H1 (cell line): ENCODE measurements around the gene NBEA.

Experiments used
- ATF3 ChIP-seq: IDR thresholded peaks from 2 replicates; pipeline ENCODE4 v1.6.1; 2011; ENCODE audit warnings: low read depth, mild to moderate bottlenecking, low read length; ENCODE audit not compliant: insufficient read depth
- BRCA1 ChIP-seq: IDR thresholded peaks from 2 replicates; pipeline ENCODE4 v1.6.1; 2012; ENCODE audit warnings: low read depth, low read length, improper control_type of control experiment
- CTCF ChIP-seq, 3 experiments: IDR thresholded peaks; 1 replicate in 2 of 3; 2 replicates in 1 of 3; pipeline versions ENCODE4 v1.5.1 to v1.6.1; 2011; ENCODE audit warnings: low read length in 3 of 3, mild to moderate bottlenecking in 3 of 3, inconsistent platforms in 2 of 3, low read depth in 1 of 3, moderate library complexity in 1 of 3; ENCODE audit not compliant: insufficient read depth in 1 of 3; ENCODE audit errors: control extremely low read depth in 1 of 3
- GABPA ChIP-seq: IDR thresholded peaks from 2 replicates; pipeline ENCODE4 v1.6.1; 2011; ENCODE audit warnings: mild to moderate bottlenecking, low read length, moderate library complexity, borderline replicate concordance; ENCODE audit not compliant: insufficient read depth
- JUND ChIP-seq: IDR thresholded peaks from 2 replicates; pipeline ENCODE4 v1.6.1; 2011; ENCODE audit warnings: mild to moderate bottlenecking, improper control_type of control experiment, low read length
- KDM5A ChIP-seq: fragments of 200-600 bp; IDR thresholded peaks from 2 replicates; pipeline ENCODE4 v1.7.1; 2012; ENCODE audit warnings: mild to moderate bottlenecking, low read length, inconsistent platforms, mixed read lengths
- POLR2A ChIP-seq, 2 experiments: IDR thresholded peaks; 1 replicate in 1 of 2; 2 replicates in 1 of 2; pipeline ENCODE4 v1.6.1; 2011; ENCODE audit warnings: low read depth in 2 of 2, low read length in 2 of 2, mild to moderate bottlenecking in 2 of 2; ENCODE audit errors: control extremely low read depth in 1 of 2
- RAD21 ChIP-seq, 2 experiments: IDR thresholded peaks in 1 of 2; conservative IDR thresholded peaks in 1 of 2; 2 replicates each; pipeline ENCODE4 v1.6.1; 2011; ENCODE audit warnings: low read depth in 2 of 2, low read length in 2 of 2, improper control_type of control experiment in 1 of 2, inconsistent platforms in 1 of 2, mild to moderate bottlenecking in 1 of 2, moderate library complexity in 1 of 2
- YY1 ChIP-seq: IDR thresholded peaks from 2 replicates; pipeline ENCODE4 v1.6.1; 2011; ENCODE audit warnings: low read depth, mild to moderate bottlenecking, low read length

GRCh38 chr13:35228536-35228935, 286.5 kb downstream of the NBEA start:
- no peak for TF ChIP-seq BRCA1
- no peak for TF ChIP-seq CTCF (IDR thresholded peaks at IDR 0.05; ENCODE audit: control extremely low read depth in 1 of 3, insufficient read depth in 1 of 3, low read depth in 1 of 3, low read length in 3 of 3)
- TF ChIP-seq YY1: no peak
- no peak for TF ChIP-seq JUND
- TF ChIP-seq RAD21 (IDR thresholded peaks at IDR 0.05 in 1 of 2, conservative IDR thresholded peaks at IDR 0.05 in 1 of 2; ENCODE audit: low read depth in 2 of 2, low read length in 2 of 2): no peak
- no peak for TF ChIP-seq POLR2A (IDR thresholded peaks at IDR 0.05; ENCODE audit: control extremely low read depth in 1 of 2, low read depth in 2 of 2, low read length in 2 of 2)
- TF ChIP-seq GABPA: no peak
- no peak for TF ChIP-seq ATF3
- TF ChIP-seq KDM5A: no peak
